IMR-90 (cell line): ENCODE data around the gene PLXDC1. TPM values are rescaled to one million over a fixed set of nuclear protein-coding genes. Genes with fewer than 3 reads are reported as not detected.

Experiments
- ATAC-seq: fragments of 200-7000 bp; cut with Tn5 transposase; 2 replicates; pipeline ENCODE4 v1.9.1; 2020; ENCODE audit warnings: low read depth, mild to moderate bottlenecking, moderate library complexity
- BruUV-seq: library from RNA; stranded (reverse); fragments of 400-500 nt; replicated peaks from 2 replicates; lab custom pipeline; 2021; lab: Mats Ljungman, UMichigan
- CTCF ChIA-PET: fragments of 300-600 bp; formaldehyde crosslinking; extraction: SDS; loops from one replicate; lab custom pipeline; 2021; ENCODE audit warnings: antibody characterized with exemption; lab: Yijun Ruan, JAX
- POLR2A ChIA-PET: fragments of 300-600 bp; sonication (Branson Sonifier 250); formaldehyde crosslinking; loops from one replicate; lab custom pipeline; 2022; ENCODE audit warnings: antibody characterized with exemption; ENCODE audit not compliant: unreplicated experiment; lab: Charles Lee
- DNase-seq: peaks from one replicate; pipeline ENCODE4 v3.0.0; 2013
- H2AFZ ChIP-seq: replicated peaks from 2 replicates; pipeline ENCODE3; 2013; ENCODE audit warnings: low read length, mild to moderate bottlenecking; ENCODE audit not compliant: poor library complexity
- H2AK5ac ChIP-seq: 2 replicates; pipeline ENCODE4 v1.6.1; 2013; ENCODE audit warnings: low read depth, low read length, inconsistent platforms
- H2AK9ac ChIP-seq: replicated peaks from 2 replicates; pipeline ENCODE3; 2013; ENCODE audit warnings: mild to moderate bottlenecking, low read depth, low read length, moderate library complexity; ENCODE audit not compliant: poor library complexity
- H2BK120ac ChIP-seq: 2 replicates; pipeline ENCODE4 v1.6.1; 2013; ENCODE audit warnings: low read depth, low read length, inconsistent platforms
- H2BK15ac ChIP-seq: 3 replicates; pipeline ENCODE4 v1.6.1; 2013; ENCODE audit warnings: low read depth, low read length, inconsistent platforms
- H2BK20ac ChIP-seq: 2 replicates; pipeline ENCODE4 v1.6.1; 2013; ENCODE audit warnings: low read depth, mild to moderate bottlenecking, inconsistent platforms, low read length, moderate library complexity
- H2BK5ac ChIP-seq: 2 replicates; pipeline ENCODE4 v1.6.1; 2013; ENCODE audit warnings: mild to moderate bottlenecking, low read depth, low read length, inconsistent platforms; ENCODE audit not compliant: poor library complexity, severe bottlenecking
- H3K14ac ChIP-seq: replicated peaks from 2 replicates; pipeline ENCODE4 v1.6.1; 2013; ENCODE audit warnings: low read depth, low read length, inconsistent platforms
- H3K18ac ChIP-seq: 2 replicates; pipeline ENCODE4 v1.6.1; 2013; ENCODE audit warnings: low read depth, low read length, control low read depth
- H3K23ac ChIP-seq: 2 replicates; pipeline ENCODE4 v1.6.1; 2013; ENCODE audit warnings: low read depth, low read length, inconsistent platforms
- H3K27ac ChIP-seq: 2 replicates; pipeline ENCODE4 v1.5.1; 2013; ENCODE audit warnings: mild to moderate bottlenecking, control low read depth, low read length; ENCODE audit not compliant: insufficient read depth
- H3K27me3 ChIP-seq: 2 replicates; pipeline ENCODE4 v1.6.1; 2013; ENCODE audit warnings: low read length; ENCODE audit not compliant: control insufficient read depth, insufficient read depth
- H3K36me3 ChIP-seq: 2 replicates; pipeline ENCODE4 v1.6.1; 2013; ENCODE audit warnings: low read length, mixed read lengths; ENCODE audit not compliant: control insufficient read depth, insufficient read depth
- H3K4ac ChIP-seq: 2 replicates; pipeline ENCODE4 v1.6.1; 2013; ENCODE audit warnings: low read depth, low read length, inconsistent platforms
- H3K4me1 ChIP-seq: 2 replicates; pipeline ENCODE4 v1.6.1; 2013; ENCODE audit warnings: low read length, mixed read lengths; ENCODE audit not compliant: control insufficient read depth, insufficient read depth
- H3K4me2 ChIP-seq: 2 replicates; pipeline ENCODE4 v1.6.1; 2013; ENCODE audit warnings: low read depth, mild to moderate bottlenecking, control low read depth, low read length, moderate library complexity
- H3K4me3 ChIP-seq: 2 replicates; pipeline ENCODE4 v1.5.1; 2013; ENCODE audit warnings: low read depth, mild to moderate bottlenecking, control low read depth, low read length, moderate library complexity; ENCODE audit not compliant: insufficient read depth
- H3K56ac ChIP-seq: 2 replicates; pipeline ENCODE4 v1.6.1; 2013; ENCODE audit warnings: low read length, inconsistent platforms; ENCODE audit not compliant: insufficient read depth; ENCODE audit errors: extremely low read depth
- H3K79me1 ChIP-seq, 2 experiments: 2 replicates each; pipeline ENCODE4 v1.6.1; 2013; ENCODE audit warnings: low read length in 2 of 2, inconsistent platforms in 1 of 2, low read depth in 1 of 2
- H3K9ac ChIP-seq: 2 replicates; pipeline ENCODE4 v1.6.1; 2013; ENCODE audit warnings: low read depth, low read length, control low read depth
- H3K9me1 ChIP-seq: 2 replicates; pipeline ENCODE4 v1.6.1; 2013; ENCODE audit warnings: low read length, inconsistent platforms; ENCODE audit not compliant: insufficient read depth
- H3K9me3 ChIP-seq: 2 replicates; pipeline ENCODE4 v1.6.1; 2013; ENCODE audit warnings: low read length; ENCODE audit not compliant: control insufficient read depth, insufficient read depth
- H4K20me1 ChIP-seq: 2 replicates; pipeline ENCODE4 v1.6.1; 2013; ENCODE audit warnings: low read length, inconsistent platforms; ENCODE audit not compliant: insufficient read depth
- H4K5ac ChIP-seq: 2 replicates; pipeline ENCODE4 v1.6.1; 2013; ENCODE audit warnings: mild to moderate bottlenecking, low read depth, low read length, control low read depth
- H4K8ac ChIP-seq, 2 experiments: 2 replicates each; pipeline ENCODE4 v1.6.1; 2013; ENCODE audit warnings: low read depth in 2 of 2, low read length in 2 of 2, control low read depth in 1 of 2, inconsistent platforms in 1 of 2
- H4K91ac ChIP-seq: 2 replicates; pipeline ENCODE4 v1.6.1; 2013; ENCODE audit warnings: low read depth, low read length, inconsistent platforms; ENCODE audit not compliant: insufficient read depth
- CEBPB ChIP-seq: IDR thresholded peaks from 2 replicates; pipeline ENCODE4 v1.6.1; 2012; ENCODE audit warnings: low read depth, low read length, improper control_type of control experiment
- POLR2A ChIP-seq: IDR thresholded peaks from 2 replicates; pipeline ENCODE4 v1.6.1; 2012; ENCODE audit warnings: mild to moderate bottlenecking, low read depth, low read length
- USF2 ChIP-seq: fragments of 150-350 bp; IDR thresholded peaks from 2 replicates; pipeline ENCODE4 v1.6.1; 2017; ENCODE audit warnings: mild to moderate bottlenecking, antibody characterized with exemption, low read length, low read depth
- whole genome bisulfite sequencing, 2 experiments: methylation state at CpG; one replicate each; pipeline versions ENCODE4 v1.1.5 to v1.1.7; 2013; ENCODE audit warnings: missing lambda C conversion rate in 2 of 2; ENCODE audit not compliant: insufficient read length in 1 of 2; ENCODE audit errors: extremely low coverage in 2 of 2; 5-methylcytosine and 5-hydroxymethylcytosine counted together
- dilution Hi-C: fragments of 300-500 bp; cut with HindIII; formaldehyde crosslinking; loops from one replicate; pipeline ENCODE4 v1.14.3; 2018; ENCODE audit warnings: low sequenced_read_pairs; ENCODE audit not compliant: unreplicated experiment
- in situ Hi-C: fragments of 300-500 bp; cut with MboI; formaldehyde crosslinking; loops from 3 replicates; pipeline ENCODE4 v1.14.3; 2019; ENCODE audit warnings: low sequenced_read_pairs, inconsistent platforms, mixed read lengths
- intact Hi-C: fragments of 100-400 bp; cut with micrococcal nuclease; formaldehyde crosslinking; loops from 2 replicates; pipeline ENCODE4 v1.10.0; 2022
- polyA plus RNA-seq, 3 experiments: library from polyadenylated mRNA; depleted of rRNA; stranded (reverse); fragments of >200 nt; gene quantifications; 2 replicates each; pipeline ENCODE4 v1.2.3, GENCODE V29; 2012; ENCODE audit warnings: low replicate concordance in 1 of 3
- total RNA-seq: library from RNA; depleted of rRNA; stranded (reverse); fragments of >200 nt; gene quantifications from 2 replicates; pipeline ENCODE4 v1.2.3, GENCODE V29; 2012

Gene PLXDC1
- total and polyA plus RNA-seq, 2 of the 4 experiments (the other 2 are of a cell fraction): under 0.01 to 0.50 TPM

GRCh38 chr17:39183045-39183444 lies 31.6 kb upstream of the PLXDC1 start:
- Histone ChIP-seq H3K36me3 (peaks cover 48% of the 10 kb centered on the region), H2BK15ac (no peak overlapping the region), H3K23ac (no peak overlapping the region), H3K79me1 (peaks cover 0 to 10% of the 10 kb centered on the region in 2 experiments; a peak in 1 of 4 replicates), H2AK5ac (no peak overlapping the region), H4K20me1 (no peaks in the 10 kb centered on the region; the same call in 1 of the 2 replicates), H3K27ac (no peak overlapping the region), H2BK5ac (no peak overlapping the region), H2BK120ac (no peak overlapping the region), H4K91ac (no peak overlapping the region), H3K4me1 (no peaks in the 10 kb centered on the region), H3K18ac (no peak overlapping the region), H3K9me1 (no peaks in the 10 kb centered on the region), H2BK20ac (no peak overlapping the region), H3K14ac (no peak overlapping the region), H3K4ac (no peak overlapping the region), H3K56ac (no peak overlapping the region), H3K27me3 (no peaks in the 10 kb centered on the region), H3K4me2 (no peak overlapping the region), H2AFZ (no peak overlapping the region), H3K9me3 (no peaks in the 10 kb centered on the region), H4K8ac (no peak overlapping the region), H4K5ac (no peak overlapping the region), H3K9ac (no peak overlapping the region), H2AK9ac (no peak overlapping the region), H3K4me3 (no peak overlapping the region)
- ChIA-PET CTCF (interaction anchor here (1.4 kb wide), 1 partner anchor 18 kb away, joined by 3 read pairs; no protein-coding TSS in a partner anchor), POLR2A (interaction anchor here (0.6 kb wide), 1 partner anchor 17 kb away, joined by 5 read pairs; no protein-coding TSS in a partner anchor)
- TF ChIP-seq CEBPB: peak; percentile 48
- TF ChIP-seq USF2: no peak
- TF ChIP-seq POLR2A: no peak
- 100% methylated on average over 1 of the region's 5 CpGs; no CpG with 5 or more reads in 1 of the 2 experiments for WGBS, 2 experiments
- intact Hi-C loops (no loop called here), in situ Hi-C loops (no loop called here), dilution Hi-C loops (no loop called here)
- DNase-seq (no peak), ATAC-seq (no peak)
- BruUV-seq: no TSS peak
